AG09309 (cell line): ENCODE data around the gene SLC32A1.

Experiments used
- DNase-seq: peaks from one replicate; pipeline ENCODE4 v3.0.0-alpha.2; 2010; ENCODE audit warnings: low read depth
- H3K4me3 ChIP-seq: 2 replicates; pipeline ENCODE4 v1.5.1; 2011; ENCODE audit warnings: mild to moderate bottlenecking, low read depth, low read length, moderate library complexity; ENCODE audit not compliant: control insufficient read depth
- TF ChIP-seq, protein P1 (sequence below): IDR thresholded peaks from 2 replicates; pipeline ENCODE4 v1.5.1; 2011; ENCODE audit warnings: mild to moderate bottlenecking, low read depth, low read length, inconsistent platforms; ENCODE audit not compliant: insufficient read depth, control insufficient read depth; ENCODE audit errors: missing control alignments

The SLC32A1 gene

DNA sequence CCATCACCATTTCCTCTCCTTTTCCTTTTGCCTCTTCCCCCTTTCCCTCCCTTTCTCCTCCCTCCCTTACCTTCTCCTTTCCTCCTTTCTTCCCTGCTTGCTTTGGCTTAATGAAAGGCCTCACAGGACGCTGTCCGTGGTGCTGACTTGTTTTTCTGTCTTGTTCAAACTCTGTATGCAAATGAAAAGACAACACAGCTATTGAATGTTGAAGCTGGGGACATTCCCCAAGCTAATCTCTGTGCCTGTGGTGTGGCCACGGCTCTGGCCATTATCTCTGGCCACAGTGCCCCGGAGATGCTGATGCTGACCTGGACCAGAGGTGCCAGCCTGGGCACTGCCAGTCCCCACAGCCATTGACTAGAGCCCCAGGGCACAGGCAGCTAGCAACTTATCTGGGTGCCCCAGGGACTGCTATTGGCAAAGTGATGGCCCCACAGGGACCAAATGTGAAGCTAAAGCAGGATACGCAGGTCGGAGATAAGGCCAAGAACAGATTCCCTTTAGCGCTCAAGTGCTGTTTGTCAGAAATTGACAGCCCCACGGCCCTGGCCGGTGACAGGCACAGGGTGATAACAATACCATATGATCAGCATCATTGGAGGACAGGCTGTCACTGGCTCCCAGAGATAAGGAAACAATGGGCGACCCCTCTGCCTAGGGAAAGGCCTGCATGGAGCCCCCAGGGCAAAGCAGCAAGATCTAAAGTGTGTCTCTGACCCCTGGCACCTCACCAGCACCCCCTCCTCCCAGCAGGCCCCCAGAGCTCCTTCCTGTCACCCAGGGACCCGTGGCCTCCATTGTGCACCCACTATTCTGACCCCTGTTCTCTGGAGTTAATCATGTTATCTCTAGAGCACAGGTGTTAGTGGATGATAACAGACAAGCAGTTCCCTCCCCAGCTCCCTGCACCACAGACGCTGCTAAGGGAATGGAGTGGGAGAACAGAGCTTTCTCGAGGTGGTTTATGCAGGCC lies 31.6 kb upstream of the SLC32A1 start:
- TF ChIP-seq, protein P1, sequence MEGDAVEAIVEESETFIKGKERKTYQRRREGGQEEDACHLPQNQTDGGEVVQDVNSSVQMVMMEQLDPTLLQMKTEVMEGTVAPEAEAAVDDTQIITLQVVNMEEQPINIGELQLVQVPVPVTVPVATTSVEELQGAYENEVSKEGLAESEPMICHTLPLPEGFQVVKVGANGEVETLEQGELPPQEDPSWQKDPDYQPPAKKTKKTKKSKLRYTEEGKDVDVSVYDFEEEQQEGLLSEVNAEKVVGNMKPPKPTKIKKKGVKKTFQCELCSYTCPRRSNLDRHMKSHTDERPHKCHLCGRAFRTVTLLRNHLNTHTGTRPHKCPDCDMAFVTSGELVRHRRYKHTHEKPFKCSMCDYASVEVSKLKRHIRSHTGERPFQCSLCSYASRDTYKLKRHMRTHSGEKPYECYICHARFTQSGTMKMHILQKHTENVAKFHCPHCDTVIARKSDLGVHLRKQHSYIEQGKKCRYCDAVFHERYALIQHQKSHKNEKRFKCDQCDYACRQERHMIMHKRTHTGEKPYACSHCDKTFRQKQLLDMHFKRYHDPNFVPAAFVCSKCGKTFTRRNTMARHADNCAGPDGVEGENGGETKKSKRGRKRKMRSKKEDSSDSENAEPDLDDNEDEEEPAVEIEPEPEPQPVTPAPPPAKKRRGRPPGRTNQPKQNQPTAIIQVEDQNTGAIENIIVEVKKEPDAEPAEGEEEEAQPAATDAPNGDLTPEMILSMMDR, result no peak
- no peak for DNase-seq
- no peak overlapping the region for H3K4me3 ChIP-seq

DNA sequence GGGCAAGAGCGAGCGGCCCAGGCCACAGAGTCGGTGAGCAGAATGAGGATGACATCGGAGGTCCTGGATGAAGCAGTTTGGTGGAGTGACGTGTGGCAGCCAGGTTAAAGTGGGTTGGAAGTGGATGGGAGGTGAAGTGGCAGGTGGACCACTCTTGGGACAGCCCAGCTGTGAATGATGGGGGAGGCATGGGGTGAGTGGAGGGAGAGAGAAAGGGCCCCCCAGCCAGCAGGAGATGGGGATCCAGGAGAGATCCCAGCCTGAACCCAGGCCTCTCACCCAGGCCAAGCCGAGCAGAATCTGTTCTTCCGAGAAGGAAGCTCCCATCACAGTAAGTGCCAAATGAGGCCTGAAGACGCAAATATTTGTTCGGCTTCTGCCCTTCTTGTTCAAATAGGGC lies 27.0 kb upstream of the SLC32A1 start:
- TF ChIP-seq, protein P1, result no peak
- DNase-seq, result no peak
- no peak overlapping the region for H3K4me3 ChIP-seq

DNA sequence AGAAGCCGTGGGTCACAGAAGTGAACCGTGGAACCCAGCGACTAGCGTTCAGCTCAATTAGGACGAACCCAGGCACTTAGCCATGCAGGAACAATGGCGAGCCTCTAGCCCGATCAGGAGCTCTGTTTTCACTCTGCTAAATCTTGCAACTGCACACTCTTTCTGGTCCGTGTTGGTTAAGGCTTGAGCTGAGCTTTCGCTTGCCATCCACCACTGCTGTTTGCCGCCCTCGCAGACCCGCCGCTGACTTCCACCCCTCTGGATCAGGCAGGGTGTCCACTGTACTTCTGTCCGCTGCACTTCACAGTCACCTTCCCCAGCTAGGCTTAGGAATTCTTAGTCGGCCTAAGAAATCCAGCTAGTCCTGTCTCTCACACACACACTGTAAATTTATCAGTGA lies 25.7 kb upstream of the SLC32A1 start:
- H3K4me3 ChIP-seq, result no peak overlapping the region
- TF ChIP-seq, protein P1, result no peak
- DNase-seq, result no peak

DNA sequence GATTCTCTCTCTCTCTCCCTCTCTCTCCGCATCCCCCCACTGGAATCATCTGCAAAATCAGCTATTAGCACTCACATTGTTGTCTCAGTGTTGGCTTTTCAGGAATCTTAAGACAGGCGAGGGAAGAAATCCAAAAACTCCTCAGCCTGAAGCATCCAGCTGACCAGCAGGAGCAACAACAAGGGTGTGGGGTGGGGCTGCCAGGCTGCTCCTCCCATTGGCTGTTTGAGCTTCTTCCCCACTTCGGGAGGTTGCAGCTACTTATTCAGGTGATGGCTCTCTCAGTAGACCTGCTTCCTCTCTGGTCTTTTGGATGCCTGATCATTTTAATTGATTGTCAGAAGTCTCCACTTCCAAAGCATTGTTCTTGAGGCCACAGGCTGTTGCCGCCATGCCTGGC lies 24.1 kb upstream of the SLC32A1 start:
- DNase-seq, result no peak
- TF ChIP-seq, protein P1, result no peak
- H3K4me3 ChIP-seq, result no peak overlapping the region

DNA sequence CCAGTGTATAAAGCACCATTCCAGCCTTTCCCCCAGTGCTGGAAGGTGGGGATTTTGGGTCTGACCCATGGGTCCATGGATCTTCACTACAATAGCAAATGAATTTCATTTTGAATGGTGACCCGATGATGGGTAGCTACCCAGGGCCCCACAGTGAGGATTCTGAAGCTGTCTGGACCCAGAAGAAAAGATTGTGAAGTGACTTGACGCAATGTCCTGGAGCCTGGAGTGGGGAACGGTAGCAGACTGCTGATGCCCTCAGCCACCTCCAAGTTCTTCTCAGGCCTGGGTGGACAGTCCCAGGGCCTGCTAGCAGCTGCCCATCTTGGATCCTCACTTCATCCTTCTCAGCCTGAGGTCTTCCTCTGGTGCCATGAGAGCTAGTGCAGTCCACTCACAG lies 23.4 kb upstream of the SLC32A1 start:
- no peak for DNase-seq
- TF ChIP-seq, protein P1, result no peak
- no peak overlapping the region for H3K4me3 ChIP-seq

DNA sequence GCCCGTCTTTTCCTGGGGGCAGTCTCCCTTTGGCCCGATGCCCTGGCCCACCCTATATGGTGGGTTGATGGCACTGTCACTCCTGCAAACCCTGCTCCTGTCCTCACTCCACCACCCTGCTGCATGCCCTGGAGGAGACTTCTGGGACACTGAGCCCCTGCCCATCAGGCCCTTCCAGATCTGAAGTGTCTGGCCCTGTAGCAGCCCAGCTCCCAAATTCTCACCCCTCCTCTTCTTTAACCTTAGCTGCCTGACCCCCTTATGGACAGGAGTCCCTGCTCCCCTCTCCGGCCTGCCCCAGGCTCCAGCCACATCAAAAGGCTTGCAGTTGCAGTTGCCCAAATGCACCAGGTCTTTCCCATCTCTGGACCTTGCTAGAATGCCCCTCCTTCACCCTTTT lies 20.8 kb upstream of the SLC32A1 start:
- DNase-seq, result no peak
- no peak overlapping the region for H3K4me3 ChIP-seq
- TF ChIP-seq, protein P1, result no peak
